HepG2 (cell line): ENCODE results near the gene RASA1. TPM values are rescaled to one million over a fixed set of nuclear protein-coding genes. Genes with fewer than 3 reads are reported as not detected.

ENCODE experiments used
- CCDC6 ChIP-seq: sonication (generic); formaldehyde crosslinking; IDR thresholded peaks from 2 replicates; pipeline ENCODE4 v1.8.1; 2022; ENCODE audit warnings: mild to moderate bottlenecking, missing genetic modification reagents, moderate library complexity
- HMG20B ChIP-seq: conservative IDR thresholded peaks from 2 replicates; pipeline ENCODE4 v1.6.1; 2016; ENCODE audit warnings: missing genetic modification reagents, missing compliant biosample characterization
- MATR3 ChIP-seq: sonication (generic); formaldehyde crosslinking; IDR thresholded peaks from 2 replicates; pipeline ENCODE4 v1.4.0; 2020; ENCODE audit warnings: missing genetic modification reagents
- NFYB ChIP-seq: sonication (generic); formaldehyde crosslinking; IDR thresholded peaks from 2 replicates; pipeline ENCODE4 v1.4.0; 2020; ENCODE audit warnings: missing genetic modification reagents
- NKX3-1 ChIP-seq: sonication (generic); formaldehyde crosslinking; IDR thresholded peaks from 2 replicates; pipeline ENCODE4 v1.5.0; 2020; ENCODE audit warnings: missing genetic modification reagents
- ONECUT2 ChIP-seq: sonication (generic); formaldehyde crosslinking; IDR thresholded peaks from 2 replicates; pipeline ENCODE4 v1.4.0; 2020; ENCODE audit warnings: missing genetic modification reagents
- SMAD3 ChIP-seq: sonication (generic); formaldehyde crosslinking; IDR thresholded peaks from 2 replicates; pipeline ENCODE4 v1.4.0; 2020; ENCODE audit warnings: missing genetic modification reagents
- TAF15 ChIP-seq: fragments of 200-400 bp; formaldehyde crosslinking; IDR thresholded peaks from one replicate; pipeline ENCODE4 v1.6.1; 2018; ENCODE audit warnings: mild to moderate bottlenecking, low read depth, low read length; ENCODE audit not compliant: poor library complexity, severe bottlenecking
- YEATS2 ChIP-seq: sonication (generic); formaldehyde crosslinking; IDR thresholded peaks from 2 replicates; pipeline ENCODE4 v1.4.0; 2020; ENCODE audit warnings: missing genetic modification reagents, borderline replicate concordance
- ZNF546 ChIP-seq: sonication (generic); formaldehyde crosslinking; conservative IDR thresholded peaks from 2 replicates; pipeline ENCODE4 v1.8.1; 2023; ENCODE audit warnings: mild to moderate bottlenecking, missing genetic modification reagents
- ZNF549 ChIP-seq: sonication (generic); formaldehyde crosslinking; IDR thresholded peaks from 2 replicates; pipeline ENCODE4 v1.5.0; 2020; ENCODE audit warnings: missing genetic modification reagents
- ZNF605 ChIP-seq: sonication (generic); formaldehyde crosslinking; IDR thresholded peaks from 2 replicates; pipeline ENCODE4 v1.8.0; 2022; ENCODE audit warnings: mild to moderate bottlenecking, missing genetic modification reagents
- ZNF678 ChIP-seq: sonication (generic); formaldehyde crosslinking; IDR thresholded peaks from 2 replicates; pipeline ENCODE4 v1.4.0; 2020; ENCODE audit warnings: mild to moderate bottlenecking, missing genetic modification reagents
- ZNF761 ChIP-seq: sonication (generic); formaldehyde crosslinking; conservative IDR thresholded peaks from 2 replicates; pipeline ENCODE4 v1.4.0; 2020; ENCODE audit warnings: mild to moderate bottlenecking, missing genetic modification reagents
- ZSCAN25 ChIP-seq: sonication (generic); formaldehyde crosslinking; IDR thresholded peaks from 2 replicates; pipeline ENCODE4 v1.8.0; 2022; ENCODE audit warnings: mild to moderate bottlenecking, missing genetic modification reagents
- polyA plus RNA-seq, 8 experiments: library from polyadenylated mRNA; depleted of rRNA in 3 of 8; stranded (reverse) in 7 of 8; unstranded in 1 of 8; fragments of >200 nt; fragmentation: Illumina TruSeq in 4 of 8; extraction: Trizol in 4 of 8; gene quantifications; 2 replicates each; pipeline versions ENCODE4 v1.2.1 to v1.2.3, GENCODE V29; 2011 to 2016; ENCODE audit warnings: low read depth in 4 of 8, missing spikeins in 1 of 8, mixed read lengths in 1 of 8; ENCODE audit not compliant: insufficient read depth in 1 of 8
- total RNA-seq, 5 experiments: library from RNA; depleted of rRNA; stranded (reverse); fragments of >200 nt; fragmentation: Illumina TruSeq; extraction: Trizol; gene quantifications; 2 replicates each; pipeline ENCODE4 v1.2.3, GENCODE V29; 2016; ENCODE audit warnings: low read depth in 1 of 5
- TF ChIP-seq, protein P1 (sequence below): sonication (generic); formaldehyde crosslinking; IDR thresholded peaks from 2 replicates; pipeline ENCODE4 v1.5.0; 2020; ENCODE audit warnings: missing genetic modification reagents
- TF ChIP-seq, protein P2 (sequence below): IDR thresholded peaks from 2 replicates; pipeline ENCODE4 v1.6.1; 2016; ENCODE audit warnings: low read depth
- TF ChIP-seq, protein P3 (sequence below): sonication (generic); formaldehyde crosslinking; IDR thresholded peaks from 2 replicates; pipeline ENCODE4 v1.4.0; 2020; ENCODE audit warnings: missing genetic modification reagents, borderline replicate concordance
- TF ChIP-seq, protein P4 (sequence below): sonication (generic); formaldehyde crosslinking; IDR thresholded peaks from 2 replicates; pipeline ENCODE4 v1.9.0; 2021; ENCODE audit warnings: missing genetic modification reagents, borderline replicate concordance

The RASA1 gene
- total and polyA plus RNA-seq, 2 of the 13 experiments (the other 11 are each of a cell fraction or from before 2014, with no cell fraction given): 19.5 to 20.5 TPM

DNA sequence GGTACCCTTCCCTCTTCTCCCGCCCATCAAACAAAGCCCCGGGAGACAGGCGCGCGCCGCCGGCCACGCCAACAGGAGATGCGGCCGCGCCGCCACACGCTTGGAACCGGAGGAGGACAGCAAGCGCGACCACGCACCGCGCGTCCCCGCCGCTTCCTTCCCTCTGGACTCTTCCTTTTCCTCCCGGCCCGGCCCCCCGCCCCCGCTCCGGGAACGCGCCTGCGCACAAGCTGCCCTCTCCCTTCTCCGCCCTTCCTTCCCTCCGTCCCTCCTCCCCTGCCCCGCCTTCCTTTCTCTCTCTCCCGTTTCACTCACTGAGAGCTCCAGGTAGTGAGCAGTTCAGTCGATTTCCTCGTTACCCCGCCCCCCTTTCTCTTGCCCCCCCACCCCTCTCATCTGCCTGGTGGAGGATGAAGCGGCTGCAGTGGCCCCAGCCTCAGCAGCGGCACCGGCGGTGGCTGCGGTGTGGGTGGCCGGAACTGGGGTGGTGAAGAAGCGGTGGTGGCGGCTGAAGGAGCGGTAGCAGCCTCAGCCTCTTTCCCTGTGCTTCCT is at the start of gene RASA1 (continued):
- TF ChIP-seq, protein P1, sequence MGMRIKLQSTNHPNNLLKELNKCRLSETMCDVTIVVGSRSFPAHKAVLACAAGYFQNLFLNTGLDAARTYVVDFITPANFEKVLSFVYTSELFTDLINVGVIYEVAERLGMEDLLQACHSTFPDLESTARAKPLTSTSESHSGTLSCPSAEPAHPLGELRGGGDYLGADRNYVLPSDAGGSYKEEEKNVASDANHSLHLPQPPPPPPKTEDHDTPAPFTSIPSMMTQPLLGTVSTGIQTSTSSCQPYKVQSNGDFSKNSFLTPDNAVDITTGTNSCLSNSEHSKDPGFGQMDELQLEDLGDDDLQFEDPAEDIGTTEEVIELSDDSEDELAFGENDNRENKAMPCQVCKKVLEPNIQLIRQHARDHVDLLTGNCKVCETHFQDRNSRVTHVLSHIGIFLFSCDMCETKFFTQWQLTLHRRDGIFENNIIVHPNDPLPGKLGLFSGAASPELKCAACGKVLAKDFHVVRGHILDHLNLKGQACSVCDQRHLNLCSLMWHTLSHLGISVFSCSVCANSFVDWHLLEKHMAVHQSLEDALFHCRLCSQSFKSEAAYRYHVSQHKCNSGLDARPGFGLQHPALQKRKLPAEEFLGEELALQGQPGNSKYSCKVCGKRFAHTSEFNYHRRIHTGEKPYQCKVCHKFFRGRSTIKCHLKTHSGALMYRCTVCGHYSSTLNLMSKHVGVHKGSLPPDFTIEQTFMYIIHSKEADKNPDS (CRISPR knock-in tag): no peak
- TF ChIP-seq ZNF549 (no peak), NKX3-1 (CRISPR knock-in tag) (no peak), ZNF605 (peak; percentile 50; the same call in 1 of the 2 replicates), ZNF761 (0 out of 2 replicates have a peak, but pooled peaks have one; percentile 42), CCDC6 (CRISPR knock-in tag) (peak; percentile 35; the same call in 1 of the 2 replicates), MATR3 (CRISPR knock-in tag) (no peak), SMAD3 (CRISPR knock-in tag) (no peak; the same call in 1 of the 2 replicates), NFYB (no peak), HMG20B (CRISPR knock-in tag) (no peak), TAF15 (no peak), ZNF546 (CRISPR knock-in tag) (no peak), YEATS2 (CRISPR knock-in tag) (no peak), ONECUT2 (no peak), ZSCAN25 (CRISPR knock-in tag) (no peak; the same call in 1 of the 2 replicates), ZNF678 (CRISPR knock-in tag) (0 out of 2 replicates have a peak, but pooled peaks have one; percentile 39)
- TF ChIP-seq, protein P2, sequence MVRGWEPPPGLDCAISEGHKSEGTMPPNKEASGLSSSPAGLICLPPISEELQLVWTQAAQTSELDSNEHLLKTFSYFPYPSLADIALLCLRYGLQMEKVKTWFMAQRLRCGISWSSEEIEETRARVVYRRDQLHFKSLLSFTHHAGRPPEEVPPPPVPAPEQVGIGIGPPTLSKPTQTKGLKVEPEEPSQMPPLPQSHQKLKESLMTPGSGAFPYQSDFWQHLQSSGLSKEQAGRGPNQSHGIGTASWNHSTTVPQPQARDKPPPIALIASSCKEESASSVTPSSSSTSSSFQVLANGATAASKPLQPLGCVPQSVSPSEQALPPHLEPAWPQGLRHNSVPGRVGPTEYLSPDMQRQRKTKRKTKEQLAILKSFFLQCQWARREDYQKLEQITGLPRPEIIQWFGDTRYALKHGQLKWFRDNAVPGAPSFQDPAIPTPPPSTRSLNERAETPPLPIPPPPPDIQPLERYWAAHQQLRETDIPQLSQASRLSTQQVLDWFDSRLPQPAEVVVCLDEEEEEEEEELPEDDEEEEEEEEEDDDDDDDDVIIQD: peak; percentile 23; the same call in 1 of the 2 replicates
- TF ChIP-seq, protein P3, sequence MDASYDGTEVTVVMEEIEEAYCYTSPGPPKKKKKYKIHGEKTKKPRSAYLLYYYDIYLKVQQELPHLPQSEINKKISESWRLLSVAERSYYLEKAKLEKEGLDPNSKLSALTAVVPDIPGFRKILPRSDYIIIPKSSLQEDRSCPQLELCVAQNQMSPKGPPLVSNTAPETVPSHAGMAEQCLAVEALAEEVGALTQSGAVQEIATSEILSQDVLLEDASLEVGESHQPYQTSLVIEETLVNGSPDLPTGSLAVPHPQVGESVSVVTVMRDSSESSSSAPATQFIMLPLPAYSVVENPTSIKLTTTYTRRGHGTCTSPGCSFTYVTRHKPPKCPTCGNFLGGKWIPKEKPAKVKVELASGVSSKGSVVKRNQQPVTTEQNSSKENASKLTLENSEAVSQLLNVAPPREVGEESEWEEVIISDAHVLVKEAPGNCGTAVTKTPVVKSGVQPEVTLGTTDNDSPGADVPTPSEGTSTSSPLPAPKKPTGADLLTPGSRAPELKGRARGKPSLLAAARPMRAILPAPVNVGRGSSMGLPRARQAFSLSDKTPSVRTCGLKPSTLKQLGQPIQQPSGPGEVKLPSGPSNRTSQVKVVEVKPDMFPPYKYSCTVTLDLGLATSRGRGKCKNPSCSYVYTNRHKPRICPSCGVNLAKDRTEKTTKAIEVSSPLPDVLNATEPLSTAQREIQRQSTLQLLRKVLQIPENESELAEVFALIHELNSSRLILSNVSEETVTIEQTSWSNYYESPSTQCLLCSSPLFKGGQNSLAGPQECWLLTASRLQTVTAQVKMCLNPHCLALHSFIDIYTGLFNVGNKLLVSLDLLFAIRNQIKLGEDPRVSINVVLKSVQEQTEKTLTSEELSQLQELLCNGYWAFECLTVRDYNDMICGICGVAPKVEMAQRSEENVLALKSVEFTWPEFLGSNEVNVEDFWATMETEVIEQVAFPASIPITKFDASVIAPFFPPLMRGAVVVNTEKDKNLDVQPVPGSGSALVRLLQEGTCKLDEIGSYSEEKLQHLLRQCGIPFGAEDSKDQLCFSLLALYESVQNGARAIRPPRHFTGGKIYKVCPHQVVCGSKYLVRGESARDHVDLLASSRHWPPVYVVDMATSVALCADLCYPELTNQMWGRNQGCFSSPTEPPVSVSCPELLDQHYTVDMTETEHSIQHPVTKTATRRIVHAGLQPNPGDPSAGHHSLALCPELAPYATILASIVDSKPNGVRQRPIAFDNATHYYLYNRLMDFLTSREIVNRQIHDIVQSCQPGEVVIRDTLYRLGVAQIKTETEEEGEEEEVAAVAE (CRISPR knock-in tag): no peak
- TF ChIP-seq, protein P4, sequence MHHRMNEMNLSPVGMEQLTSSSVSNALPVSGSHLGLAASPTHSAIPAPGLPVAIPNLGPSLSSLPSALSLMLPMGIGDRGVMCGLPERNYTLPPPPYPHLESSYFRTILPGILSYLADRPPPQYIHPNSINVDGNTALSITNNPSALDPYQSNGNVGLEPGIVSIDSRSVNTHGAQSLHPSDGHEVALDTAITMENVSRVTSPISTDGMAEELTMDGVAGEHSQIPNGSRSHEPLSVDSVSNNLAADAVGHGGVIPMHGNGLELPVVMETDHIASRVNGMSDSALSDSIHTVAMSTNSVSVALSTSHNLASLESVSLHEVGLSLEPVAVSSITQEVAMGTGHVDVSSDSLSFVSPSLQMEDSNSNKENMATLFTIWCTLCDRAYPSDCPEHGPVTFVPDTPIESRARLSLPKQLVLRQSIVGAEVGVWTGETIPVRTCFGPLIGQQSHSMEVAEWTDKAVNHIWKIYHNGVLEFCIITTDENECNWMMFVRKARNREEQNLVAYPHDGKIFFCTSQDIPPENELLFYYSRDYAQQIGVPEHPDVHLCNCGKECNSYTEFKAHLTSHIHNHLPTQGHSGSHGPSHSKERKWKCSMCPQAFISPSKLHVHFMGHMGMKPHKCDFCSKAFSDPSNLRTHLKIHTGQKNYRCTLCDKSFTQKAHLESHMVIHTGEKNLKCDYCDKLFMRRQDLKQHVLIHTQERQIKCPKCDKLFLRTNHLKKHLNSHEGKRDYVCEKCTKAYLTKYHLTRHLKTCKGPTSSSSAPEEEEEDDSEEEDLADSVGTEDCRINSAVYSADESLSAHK: no peak
